ENCODE measurements around the gene HPS1.

HPS1 gene

DNA sequence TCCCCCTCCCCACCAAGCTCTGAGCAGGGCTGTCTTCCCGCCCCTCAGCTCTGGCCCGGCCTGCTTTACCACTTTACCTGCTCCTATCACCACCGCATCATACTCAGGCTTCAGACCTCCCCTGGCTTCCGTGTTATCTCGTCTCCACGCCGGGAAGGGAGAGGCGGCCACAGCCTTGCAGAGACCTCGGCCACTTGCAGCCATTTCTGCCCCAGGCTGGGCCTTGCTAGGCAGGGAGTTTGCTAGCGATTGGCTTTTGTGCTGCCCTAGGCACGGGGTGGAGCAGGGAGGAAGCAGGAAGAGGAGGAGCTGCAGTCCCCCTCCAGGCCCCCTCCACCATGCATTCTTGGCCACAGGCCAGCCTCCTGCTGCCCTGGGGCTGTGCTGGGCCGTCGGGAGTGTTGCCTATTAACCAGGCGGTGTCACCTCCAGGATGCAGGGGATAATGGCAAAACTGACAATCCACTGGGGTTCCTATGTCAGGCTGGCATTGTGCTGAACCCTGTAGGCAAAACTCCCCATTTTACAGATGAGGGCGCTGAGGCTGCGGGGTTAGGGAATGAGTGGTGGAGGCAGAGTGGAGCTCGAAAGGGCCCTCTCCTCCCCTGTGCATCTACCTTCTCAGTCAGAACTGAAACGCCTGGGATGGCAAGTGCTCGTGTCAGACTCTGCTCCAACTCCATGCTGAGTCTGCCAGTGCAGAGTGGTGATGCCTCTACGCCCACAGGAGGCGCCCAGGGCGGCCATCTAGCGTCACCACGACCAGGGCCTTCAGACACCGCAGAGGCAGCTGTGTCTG lies 31.6 kb downstream of the HPS1 start, which contains the start of gene PYROXD2 (continued):
- TF ChIP-seq ZNF692 (tag by site-specific recombination; IDR thresholded peaks at IDR 0.05) (peak; percentile 44), ZNF510 (tag by site-specific recombination; IDR thresholded peaks at IDR 0.05; ENCODE audit: insufficient replicate concordance) (no peak), ZNF664 (tag by site-specific recombination; IDR thresholded peaks at IDR 0.05) (no peak), ZNF707 (tag by site-specific recombination; IDR thresholded peaks at IDR 0.05) (no peak), ZFP37 (tag by site-specific recombination; IDR thresholded peaks at IDR 0.05) (no peak), ZNF544 (tag by site-specific recombination; IDR thresholded peaks at IDR 0.05) (no peak), ZNF18 (tag by site-specific recombination; IDR thresholded peaks at IDR 0.05) (no peak), ZNF354C (tag by site-specific recombination; IDR thresholded peaks at IDR 0.05; ENCODE audit: borderline replicate concordance, low read depth) (no peak), ZNF629 (tag by site-specific recombination; IDR thresholded peaks at IDR 0.05) (no peak), YY1 (tag by site-specific recombination; IDR thresholded peaks at IDR 0.05) (no peak; the same call in 1 of the 2 replicates), SCRT1 (tag by site-specific recombination; IDR thresholded peaks at IDR 0.05; ENCODE audit: borderline replicate concordance) (no peak), ZNF391 (tag by site-specific recombination; IDR thresholded peaks at IDR 0.05; ENCODE audit: borderline replicate concordance, low read depth) (no peak), ZNF423 (tag by site-specific recombination; IDR thresholded peaks at IDR 0.05) (no peak), ZNF548 (tag by site-specific recombination; IDR thresholded peaks at IDR 0.05) (no peak), ZBTB11 (tag by site-specific recombination; conservative IDR thresholded peaks at IDR 0.05; ENCODE audit: low read depth) (no peak), ZFP3 (tag by site-specific recombination; IDR thresholded peaks at IDR 0.05; ENCODE audit: low read depth) (no peak), ZNF362 (tag by site-specific recombination; IDR thresholded peaks at IDR 0.05) (no peak), GLIS1 (tag by site-specific recombination; IDR thresholded peaks at IDR 0.05) (peak; percentile 52), AEBP2 (tag by site-specific recombination; IDR thresholded peaks at IDR 0.05; ENCODE audit: borderline replicate concordance) (no peak), ZNF10 (tag by site-specific recombination; IDR thresholded peaks at IDR 0.05) (no peak)
- TF ChIP-seq, protein P1, sequence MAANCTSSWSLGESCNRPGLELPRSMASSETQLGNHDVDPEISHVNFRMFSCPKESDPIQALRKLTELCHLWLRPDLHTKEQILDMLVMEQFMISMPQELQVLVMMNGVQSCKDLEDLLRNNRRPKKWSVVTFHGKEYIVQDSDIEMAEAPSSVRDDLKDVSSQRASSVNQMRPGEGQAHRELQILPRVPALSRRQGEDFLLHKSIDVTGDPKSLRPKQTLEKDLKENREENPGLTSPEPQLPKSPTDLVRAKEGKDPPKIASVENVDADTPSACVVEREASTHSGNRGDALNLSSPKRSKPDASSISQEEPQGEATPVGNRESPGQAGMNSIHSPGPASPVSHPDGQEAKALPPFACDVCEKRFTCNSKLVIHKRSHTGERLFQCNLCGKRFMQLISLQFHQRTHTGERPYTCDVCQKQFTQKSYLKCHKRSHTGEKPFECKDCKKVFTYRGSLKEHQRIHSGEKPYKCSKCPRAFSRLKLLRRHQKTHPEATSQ (tag by site-specific recombination; IDR thresholded peaks at IDR 0.05): no peak
- TF ChIP-seq, protein P2, sequence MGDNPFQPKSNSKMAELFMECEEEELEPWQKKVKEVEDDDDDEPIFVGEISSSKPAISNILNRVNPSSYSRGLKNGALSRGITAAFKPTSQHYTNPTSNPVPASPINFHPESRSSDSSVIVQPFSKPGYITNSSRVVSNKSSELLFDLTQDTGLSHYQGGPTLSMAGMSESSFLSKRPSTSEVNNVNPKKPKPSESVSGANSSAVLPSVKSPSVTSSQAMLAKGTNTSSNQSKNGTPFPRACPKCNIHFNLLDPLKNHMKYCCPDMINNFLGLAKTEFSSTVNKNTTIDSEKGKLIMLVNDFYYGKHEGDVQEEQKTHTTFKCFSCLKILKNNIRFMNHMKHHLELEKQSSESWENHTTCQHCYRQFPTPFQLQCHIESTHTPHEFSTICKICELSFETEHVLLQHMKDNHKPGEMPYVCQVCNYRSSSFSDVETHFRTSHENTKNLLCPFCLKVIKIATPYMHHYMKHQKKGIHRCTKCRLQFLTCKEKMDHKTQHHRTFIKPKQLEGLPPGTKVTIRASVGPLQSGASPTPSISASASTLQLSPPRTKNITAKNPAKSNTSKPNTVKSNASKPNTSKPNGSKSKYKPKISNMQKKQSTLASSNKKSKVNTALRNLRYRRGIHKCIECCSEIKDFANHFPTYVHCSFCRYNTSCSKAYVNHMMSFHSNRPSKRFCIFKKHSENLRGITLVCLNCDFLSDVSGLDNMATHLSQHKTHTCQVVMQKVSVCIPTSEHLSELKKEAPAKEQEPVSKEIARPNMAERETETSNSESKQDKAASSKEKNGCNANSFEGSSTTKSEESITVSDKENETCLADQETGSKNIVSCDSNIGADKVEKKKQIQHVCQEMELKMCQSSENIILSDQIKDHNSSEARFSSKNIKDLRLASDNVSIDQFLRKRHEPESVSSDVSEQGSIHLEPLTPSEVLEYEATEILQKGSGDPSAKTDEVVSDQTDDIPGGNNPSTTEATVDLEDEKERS (tag by site-specific recombination; IDR thresholded peaks at IDR 0.05): no peak
- TF ChIP-seq, protein P3, sequence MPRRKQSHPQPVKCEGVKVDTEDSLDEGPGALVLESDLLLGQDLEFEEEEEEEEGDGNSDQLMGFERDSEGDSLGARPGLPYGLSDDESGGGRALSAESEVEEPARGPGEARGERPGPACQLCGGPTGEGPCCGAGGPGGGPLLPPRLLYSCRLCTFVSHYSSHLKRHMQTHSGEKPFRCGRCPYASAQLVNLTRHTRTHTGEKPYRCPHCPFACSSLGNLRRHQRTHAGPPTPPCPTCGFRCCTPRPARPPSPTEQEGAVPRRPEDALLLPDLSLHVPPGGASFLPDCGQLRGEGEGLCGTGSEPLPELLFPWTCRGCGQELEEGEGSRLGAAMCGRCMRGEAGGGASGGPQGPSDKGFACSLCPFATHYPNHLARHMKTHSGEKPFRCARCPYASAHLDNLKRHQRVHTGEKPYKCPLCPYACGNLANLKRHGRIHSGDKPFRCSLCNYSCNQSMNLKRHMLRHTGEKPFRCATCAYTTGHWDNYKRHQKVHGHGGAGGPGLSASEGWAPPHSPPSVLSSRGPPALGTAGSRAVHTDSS (tag by site-specific recombination; IDR thresholded peaks at IDR 0.05): peak; percentile 65

Data from HEK293 (cell line).